GM23338 (cell line): Measurements from ENCODE around the gene SIGLEC15.

Source experiments
- CREB1 ChIP-seq: fragments of 250-450 bp; sonication (Bioruptor Pico); IDR thresholded peaks from 2 replicates; pipeline ENCODE4 v1.5.0; 2020; ENCODE audit warnings: low read depth, mild to moderate bottlenecking, moderate library complexity
- EZH2 ChIP-seq: fragments of 200-600 bp; sonication (generic); IDR thresholded peaks from one replicate; pipeline ENCODE4 v1.8.0; 2017; ENCODE audit warnings: antibody characterized with exemption, mild to moderate bottlenecking, low read depth; ENCODE audit not compliant: unreplicated experiment
- EZH2phosphoT487 ChIP-seq: fragments of 200-600 bp; sonication (generic); IDR thresholded peaks from one replicate; pipeline ENCODE4 v1.8.1; 2018; ENCODE audit warnings: antibody characterized with exemption; ENCODE audit not compliant: unreplicated experiment
- POLR2AphosphoS5 ChIP-seq: IDR thresholded peaks from 2 replicates; pipeline ENCODE4 v1.6.1; 2016; ENCODE audit warnings: antibody characterized with exemption, low read depth
- TF ChIP-seq, protein P1 (sequence below), 2 experiments: fragments of 200-600 bp in 1 of 2; sonication (generic) in 1 of 2; conservative IDR thresholded peaks; 2 replicates each; pipeline versions ENCODE4 v1.5.1 to v1.6.1; 2016 to 2017; ENCODE audit warnings: antibody characterized with exemption in 2 of 2, low read depth in 2 of 2, mild to moderate bottlenecking in 2 of 2, moderate library complexity in 1 of 2
- TF ChIP-seq, protein P2 (sequence below): IDR thresholded peaks from one replicate; pipeline ENCODE4 v1.6.1; 2018; ENCODE audit warnings: antibody characterized with exemption; ENCODE audit not compliant: unreplicated experiment

DNA sequence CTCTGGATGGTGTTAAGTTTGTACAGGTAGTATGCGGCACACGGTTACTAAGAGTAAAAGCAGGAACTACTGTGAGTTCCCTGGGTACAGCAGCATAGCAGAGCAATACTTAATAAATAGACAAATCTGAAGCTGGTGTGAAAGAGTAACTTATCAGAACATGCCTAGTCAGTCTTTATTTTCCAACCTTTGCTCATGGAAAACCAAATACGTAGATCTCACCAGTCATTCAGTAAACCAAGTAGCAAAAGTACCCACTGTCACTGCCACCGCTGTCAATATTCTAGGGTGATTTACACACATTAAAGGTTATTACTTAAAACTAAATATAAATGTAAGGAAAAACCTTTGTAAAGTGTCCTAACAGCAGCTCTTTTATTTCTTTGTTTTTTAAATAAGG is 35.0 kb downstream of the SIGLEC15 start:
- TF ChIP-seq, protein P1, sequence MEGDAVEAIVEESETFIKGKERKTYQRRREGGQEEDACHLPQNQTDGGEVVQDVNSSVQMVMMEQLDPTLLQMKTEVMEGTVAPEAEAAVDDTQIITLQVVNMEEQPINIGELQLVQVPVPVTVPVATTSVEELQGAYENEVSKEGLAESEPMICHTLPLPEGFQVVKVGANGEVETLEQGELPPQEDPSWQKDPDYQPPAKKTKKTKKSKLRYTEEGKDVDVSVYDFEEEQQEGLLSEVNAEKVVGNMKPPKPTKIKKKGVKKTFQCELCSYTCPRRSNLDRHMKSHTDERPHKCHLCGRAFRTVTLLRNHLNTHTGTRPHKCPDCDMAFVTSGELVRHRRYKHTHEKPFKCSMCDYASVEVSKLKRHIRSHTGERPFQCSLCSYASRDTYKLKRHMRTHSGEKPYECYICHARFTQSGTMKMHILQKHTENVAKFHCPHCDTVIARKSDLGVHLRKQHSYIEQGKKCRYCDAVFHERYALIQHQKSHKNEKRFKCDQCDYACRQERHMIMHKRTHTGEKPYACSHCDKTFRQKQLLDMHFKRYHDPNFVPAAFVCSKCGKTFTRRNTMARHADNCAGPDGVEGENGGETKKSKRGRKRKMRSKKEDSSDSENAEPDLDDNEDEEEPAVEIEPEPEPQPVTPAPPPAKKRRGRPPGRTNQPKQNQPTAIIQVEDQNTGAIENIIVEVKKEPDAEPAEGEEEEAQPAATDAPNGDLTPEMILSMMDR (conservative IDR thresholded peaks at IDR 0.05; ENCODE audit: low read depth in 2 of 2): no peak
- TF ChIP-seq CREB1 (CRISPR knock-in tag) (no peak), EZH2phosphoT487 (no peak), POLR2AphosphoS5 (no peak), EZH2 (no peak)
- TF ChIP-seq, protein P2, sequence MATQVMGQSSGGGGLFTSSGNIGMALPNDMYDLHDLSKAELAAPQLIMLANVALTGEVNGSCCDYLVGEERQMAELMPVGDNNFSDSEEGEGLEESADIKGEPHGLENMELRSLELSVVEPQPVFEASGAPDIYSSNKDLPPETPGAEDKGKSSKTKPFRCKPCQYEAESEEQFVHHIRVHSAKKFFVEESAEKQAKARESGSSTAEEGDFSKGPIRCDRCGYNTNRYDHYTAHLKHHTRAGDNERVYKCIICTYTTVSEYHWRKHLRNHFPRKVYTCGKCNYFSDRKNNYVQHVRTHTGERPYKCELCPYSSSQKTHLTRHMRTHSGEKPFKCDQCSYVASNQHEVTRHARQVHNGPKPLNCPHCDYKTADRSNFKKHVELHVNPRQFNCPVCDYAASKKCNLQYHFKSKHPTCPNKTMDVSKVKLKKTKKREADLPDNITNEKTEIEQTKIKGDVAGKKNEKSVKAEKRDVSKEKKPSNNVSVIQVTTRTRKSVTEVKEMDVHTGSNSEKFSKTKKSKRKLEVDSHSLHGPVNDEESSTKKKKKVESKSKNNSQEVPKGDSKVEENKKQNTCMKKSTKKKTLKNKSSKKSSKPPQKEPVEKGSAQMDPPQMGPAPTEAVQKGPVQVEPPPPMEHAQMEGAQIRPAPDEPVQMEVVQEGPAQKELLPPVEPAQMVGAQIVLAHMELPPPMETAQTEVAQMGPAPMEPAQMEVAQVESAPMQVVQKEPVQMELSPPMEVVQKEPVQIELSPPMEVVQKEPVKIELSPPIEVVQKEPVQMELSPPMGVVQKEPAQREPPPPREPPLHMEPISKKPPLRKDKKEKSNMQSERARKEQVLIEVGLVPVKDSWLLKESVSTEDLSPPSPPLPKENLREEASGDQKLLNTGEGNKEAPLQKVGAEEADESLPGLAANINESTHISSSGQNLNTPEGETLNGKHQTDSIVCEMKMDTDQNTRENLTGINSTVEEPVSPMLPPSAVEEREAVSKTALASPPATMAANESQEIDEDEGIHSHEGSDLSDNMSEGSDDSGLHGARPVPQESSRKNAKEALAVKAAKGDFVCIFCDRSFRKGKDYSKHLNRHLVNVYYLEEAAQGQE: no peak
